GM19438 (cell line): ENCODE results near the gene C10orf53.
"Not testable (repeated sequence)": the region's sequence is repeated elsewhere in the genome, so short reads cannot be mapped to it uniquely, and the experiment has no call there.

Experiments used
- ATAC-seq: cut with Tn5 transposase; IDR thresholded peaks from one replicate; pipeline ENCODE4 v1.9.1; 2021; ENCODE audit warnings: low read depth; ENCODE audit not compliant: unreplicated experiment

The C10orf53 gene

DNA sequence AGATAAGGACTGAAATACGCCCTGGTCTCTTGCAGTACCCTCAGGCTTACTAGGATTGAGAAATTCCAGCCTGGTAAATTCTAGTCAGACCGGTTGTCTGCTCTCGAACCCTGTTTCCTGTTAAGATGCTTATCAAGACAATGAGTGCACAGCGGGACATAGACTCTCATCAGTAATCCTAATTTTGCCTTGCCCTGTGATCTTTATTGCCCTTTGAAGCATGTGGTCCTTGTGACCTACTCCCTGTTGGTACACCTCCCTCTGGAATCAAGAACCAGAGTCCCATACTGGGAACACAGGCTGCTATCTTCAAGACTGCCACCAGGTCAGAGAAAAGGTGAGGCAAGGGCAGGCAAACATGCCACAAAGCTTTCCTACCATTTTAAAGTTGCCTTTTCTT lies 7.2 kb downstream of the C10orf53 start:
- ATAC-seq: no peak

DNA sequence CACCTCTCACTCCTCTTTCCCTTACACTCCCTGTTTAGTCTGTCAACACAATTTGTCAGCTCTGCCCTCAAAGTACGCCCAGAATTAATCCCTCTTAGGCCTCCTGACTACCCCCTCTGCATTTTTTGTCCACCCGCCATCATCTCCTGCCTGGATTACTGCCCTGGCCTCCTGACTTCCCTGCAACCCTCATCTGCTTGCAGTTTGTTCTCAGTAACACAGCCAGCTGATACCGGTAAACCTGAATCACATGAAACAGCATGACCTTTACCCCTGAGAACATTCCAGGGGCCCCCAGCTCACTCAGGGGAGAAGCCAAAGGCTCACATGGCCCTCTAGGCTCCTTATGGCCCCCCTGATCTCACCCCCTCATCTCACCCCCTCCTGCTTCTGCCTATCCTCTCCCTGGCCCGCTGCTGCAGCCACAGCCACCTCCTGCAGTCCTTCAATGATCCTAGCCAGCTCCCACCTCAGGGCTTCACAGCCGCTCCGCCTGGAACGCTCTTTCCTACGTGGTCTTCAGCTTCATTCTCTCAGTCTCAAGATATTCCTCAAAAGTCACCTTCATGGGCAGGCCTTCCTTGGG lies 8.9 kb downstream of the C10orf53 start:
- ATAC-seq: no peak

DNA sequence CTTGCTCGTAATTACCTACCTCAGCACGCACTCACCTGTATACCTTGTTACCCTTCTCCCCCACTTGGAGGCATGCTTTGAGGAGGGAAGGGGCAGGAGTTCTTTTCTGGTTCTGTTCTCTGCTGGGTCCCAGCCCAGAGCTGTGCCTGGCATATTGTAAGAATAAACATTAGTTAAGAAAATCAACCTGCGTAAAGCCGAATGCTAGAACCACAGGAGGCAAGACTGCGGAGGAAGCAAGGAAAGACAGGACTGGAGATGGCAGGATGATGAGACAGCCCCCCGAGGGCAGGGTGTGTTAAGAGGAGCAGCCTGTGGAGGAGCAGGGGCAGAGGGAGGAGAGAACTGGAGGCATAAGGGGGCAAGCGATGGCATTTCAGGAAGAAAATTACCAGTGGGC lies 9.5 kb downstream of the C10orf53 start:
- no peak for ATAC-seq

DNA sequence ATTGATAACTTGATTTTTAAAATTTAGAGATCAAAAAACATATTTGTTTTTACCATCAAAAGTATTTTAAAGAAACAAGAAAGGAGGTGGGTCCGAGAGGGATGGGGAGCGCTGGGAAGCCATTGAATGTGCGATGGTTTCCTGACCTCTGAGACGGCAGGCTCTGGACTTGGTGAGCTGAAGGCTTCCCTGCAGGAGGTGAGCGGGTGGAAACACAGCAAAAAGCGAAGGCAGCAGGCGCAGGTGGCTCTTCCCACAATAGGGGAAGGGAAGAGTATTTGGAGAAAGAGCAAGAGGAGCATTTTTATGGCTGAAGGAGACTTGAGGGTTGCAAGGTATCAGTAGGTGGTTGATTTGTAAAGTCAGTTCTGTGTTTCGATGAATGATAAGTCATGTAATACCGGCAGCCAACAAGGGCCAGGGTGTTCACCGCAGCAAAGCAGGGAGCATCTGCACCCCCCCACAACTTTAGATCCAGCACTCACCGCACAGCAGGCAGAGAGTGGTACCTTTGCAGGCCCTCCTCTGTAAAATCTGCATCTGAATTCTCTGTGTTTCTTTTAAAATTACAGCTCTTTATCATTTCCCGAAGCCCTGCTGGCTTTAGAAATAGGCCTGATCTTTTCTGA lies 10.5 kb downstream of the C10orf53 start:
- ATAC-seq: no peak

DNA sequence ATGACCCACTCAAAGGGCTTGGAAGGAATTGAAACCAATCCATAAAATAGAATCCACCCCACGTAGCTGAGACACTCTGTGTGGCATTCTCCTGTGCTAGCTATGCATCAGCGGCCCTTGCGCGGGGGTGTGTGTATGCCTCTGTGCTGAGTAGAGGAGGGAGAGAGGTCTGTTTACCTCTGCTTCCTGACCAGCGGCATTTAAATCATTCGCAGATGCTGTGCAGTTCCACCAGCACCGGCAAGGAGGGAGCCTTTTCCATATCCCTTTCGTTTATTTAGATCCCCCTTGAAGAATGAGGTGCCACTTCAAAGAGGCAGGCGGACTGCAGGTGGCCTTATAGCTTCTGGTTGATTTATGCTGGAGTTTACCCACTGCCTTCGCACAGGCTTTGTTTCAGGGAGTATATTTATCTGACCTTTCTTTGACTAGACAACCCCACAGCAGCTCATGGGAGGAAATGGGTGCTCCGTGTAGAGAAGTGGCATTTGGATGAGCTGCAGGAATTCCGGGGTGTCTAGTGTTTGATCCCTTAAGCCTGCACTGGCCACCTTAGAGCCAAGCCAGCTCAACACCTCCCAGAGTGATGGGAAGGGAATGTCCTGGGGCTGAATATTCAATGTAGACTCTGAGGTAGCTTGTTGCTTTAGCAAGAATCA lies 11.4 kb downstream of the C10orf53 start:
- no peak for ATAC-seq

DNA sequence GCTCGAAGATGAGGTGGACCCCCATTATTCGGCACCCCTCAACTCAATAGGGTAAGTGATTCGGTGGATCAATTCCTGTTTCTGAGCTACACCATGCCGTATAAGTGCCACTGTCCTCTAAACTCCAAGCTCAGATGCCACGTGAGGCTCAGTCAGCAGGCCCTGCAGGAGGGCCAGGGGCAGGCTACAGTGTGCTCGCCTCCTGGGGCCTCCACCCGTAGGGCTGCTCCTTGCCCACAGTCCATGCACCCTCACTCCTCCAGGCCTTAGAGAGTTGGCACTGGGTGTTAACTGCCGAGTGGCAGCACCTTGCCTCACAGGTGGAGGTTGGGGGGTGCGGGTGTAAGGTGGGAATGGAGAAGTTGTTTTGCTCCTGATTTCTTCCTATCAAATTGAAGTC lies 12.1 kb downstream of the C10orf53 start:
- no peak for ATAC-seq

DNA sequence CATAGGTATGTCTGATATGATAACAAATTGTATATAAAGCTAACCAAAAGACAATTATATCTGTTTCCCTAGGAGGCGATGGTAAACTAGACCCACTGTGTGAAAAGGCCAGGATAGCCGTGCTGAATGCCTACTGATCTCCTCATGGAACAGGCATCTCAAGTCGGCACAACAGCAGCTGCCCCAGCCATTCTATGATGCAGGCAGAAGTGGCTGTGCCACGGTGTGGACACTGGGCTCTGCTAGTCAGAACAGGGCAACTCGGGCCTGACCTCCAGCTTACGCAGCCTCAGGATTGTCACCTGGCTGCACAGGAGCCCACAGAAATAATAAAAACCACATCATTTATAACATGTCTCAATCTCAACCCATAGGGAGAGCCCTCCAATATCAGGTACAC lies 15.0 kb downstream of the C10orf53 start:
- no peak for ATAC-seq

DNA sequence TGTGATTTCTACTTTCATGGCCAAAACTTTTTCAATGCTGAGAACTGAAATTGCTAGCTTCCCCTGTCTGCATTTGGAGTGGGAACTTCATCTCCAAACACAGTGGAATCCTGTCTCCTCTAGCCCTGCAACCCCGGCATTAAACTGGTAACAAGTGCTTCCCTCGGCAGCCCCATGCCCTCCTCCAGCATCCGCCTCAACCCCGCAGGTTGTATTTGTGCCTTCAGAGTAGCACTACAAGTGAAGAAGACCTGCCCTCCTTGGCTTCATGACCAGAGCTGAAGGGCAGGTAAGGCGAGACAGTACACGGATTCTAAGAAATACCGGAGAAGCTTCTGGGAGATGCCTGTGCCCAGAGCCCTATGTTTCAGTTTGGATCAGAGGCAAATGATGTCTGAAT lies 16.9 kb downstream of the C10orf53 start:
- no peak for ATAC-seq

DNA sequence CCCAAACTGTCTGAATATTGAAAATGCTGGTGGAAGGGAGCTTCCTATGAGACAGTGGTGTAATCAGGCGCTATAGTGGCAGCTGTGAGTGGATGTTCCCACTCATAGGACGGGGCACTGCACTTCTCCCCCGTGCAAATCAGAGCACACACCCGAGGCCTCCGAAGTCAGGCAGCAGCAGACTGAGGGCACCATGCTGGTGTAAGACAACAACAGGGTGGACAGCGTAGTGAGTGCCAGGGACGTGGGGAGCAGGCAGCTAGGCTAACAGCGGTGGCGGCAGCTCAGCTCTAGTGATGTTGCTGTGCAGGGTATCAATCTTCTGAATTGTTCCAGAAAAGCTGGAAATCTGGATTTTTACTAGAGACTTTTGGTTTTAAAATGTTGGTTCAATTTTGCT lies 19.2 kb downstream of the C10orf53 start:
- no peak for ATAC-seq

DNA sequence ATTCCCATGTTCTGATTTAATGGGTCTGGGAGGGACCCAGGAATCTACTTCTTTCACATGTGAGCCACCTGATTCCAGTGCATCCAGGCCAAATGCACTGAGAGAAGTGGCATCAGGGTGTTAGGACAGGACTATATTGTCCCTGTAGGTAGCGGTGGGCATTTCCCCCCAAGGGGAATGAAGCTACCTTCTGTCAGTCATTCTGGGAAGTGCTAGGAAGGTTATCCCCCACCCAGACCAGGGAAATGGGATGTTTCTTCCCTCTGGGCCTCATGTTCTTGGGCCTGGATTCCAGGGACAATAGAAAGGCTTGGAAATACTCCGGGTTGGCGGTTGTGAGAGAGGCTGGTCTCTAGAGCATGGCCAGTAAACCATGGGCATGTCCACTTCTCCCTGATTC lies 20.8 kb downstream of the C10orf53 start:
- no peak for ATAC-seq

DNA sequence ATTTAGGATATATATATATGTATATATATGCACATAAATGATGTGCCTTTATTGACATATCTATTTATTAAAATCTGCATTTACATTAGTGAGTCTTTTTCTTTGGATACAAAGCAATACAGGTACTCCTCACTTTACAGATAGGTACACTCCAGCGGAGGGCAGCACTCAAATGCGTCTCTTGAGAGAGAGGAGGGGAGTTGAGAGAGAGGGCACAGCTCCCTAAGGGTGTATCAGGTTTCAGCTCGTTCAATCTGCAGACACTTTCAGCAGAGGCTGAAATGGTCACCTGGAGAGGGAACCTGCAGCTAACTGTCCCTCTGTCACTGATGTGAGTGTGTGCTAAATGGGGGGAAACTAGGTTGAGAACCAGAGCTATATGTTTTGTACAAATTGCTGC lies 21.5 kb downstream of the C10orf53 start:
- ATAC-seq: no peak

DNA sequence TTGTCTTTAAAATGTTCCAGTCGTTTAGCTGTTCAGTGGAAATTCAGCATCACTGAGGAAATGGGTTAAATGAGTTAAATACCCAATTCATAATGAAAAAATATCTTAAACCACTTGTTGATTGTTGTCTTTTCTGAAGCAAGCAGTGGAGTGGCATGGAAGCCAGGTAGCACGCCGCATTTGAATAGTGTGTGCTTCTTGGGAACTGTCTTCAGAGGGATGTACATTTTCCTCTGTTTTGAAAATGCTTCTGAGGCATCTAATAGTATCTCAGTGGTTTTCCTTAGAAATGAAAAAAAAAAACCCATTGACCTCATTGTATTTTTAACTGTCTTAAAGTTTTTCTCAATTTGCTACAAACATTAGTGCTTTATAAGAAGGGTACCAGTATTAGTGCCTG lies 28.1 kb downstream of the C10orf53 start:
- no peak for ATAC-seq

DNA sequence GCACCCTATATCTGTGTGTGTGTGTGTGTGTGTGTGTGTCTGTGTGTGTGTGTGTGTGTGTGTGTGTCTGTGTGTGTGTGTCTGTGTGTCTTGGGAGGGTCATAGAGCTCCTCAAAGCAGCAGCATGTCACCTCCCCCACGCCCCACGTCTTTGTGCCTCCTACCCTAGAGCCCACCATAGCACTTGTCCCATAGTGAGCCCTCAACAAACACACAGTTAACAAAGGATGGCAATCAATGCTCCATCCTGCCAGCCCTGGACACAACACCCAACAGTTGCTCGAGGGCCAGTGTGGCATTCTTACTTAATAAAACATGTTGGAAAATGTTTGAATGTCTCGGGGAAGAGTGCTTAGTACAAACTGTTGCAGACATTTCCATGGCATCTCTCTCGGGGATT lies 30.5 kb downstream of the C10orf53 start:
- no peak for ATAC-seq

DNA sequence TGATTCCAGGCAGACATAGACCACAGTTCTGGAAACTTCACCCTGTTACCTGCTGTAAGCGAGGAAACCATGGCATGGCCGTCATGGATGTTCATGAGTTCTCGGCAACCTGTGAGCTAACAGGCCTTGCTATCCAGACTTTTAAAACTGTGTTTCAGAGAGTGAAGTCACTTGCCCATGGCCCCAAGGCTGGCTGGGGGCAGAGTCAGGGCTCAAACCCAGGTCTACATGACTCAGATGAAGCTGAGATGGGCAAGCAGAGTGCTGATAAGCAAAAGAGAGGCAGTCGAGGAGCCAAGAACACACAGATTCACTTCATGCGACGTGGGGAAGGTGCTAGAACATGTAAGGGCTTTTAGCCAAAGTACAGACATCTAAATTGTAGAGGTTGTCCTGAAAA lies 31.5 kb downstream of the C10orf53 start:
- no peak for ATAC-seq

DNA sequence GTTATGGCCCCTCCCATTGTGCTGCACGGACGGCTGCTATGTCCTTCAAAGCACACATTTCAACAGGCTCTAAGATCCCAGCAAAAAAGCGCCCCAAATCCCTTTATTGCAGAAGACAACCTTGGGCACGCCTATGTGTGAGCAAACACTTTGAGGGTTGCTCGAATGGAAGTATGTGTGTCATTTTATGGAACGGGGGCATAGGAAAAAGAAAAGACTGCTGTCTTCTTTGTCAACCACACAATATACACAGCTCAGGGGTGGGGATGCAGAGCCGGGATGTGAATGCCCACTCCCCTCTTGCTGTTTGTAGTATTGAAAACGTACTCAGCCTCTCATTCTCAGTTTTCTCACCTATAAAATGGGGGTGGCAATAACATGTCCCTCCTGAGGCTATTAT lies 32.0 kb downstream of the C10orf53 start:
- ATAC-seq: no peak

DNA sequence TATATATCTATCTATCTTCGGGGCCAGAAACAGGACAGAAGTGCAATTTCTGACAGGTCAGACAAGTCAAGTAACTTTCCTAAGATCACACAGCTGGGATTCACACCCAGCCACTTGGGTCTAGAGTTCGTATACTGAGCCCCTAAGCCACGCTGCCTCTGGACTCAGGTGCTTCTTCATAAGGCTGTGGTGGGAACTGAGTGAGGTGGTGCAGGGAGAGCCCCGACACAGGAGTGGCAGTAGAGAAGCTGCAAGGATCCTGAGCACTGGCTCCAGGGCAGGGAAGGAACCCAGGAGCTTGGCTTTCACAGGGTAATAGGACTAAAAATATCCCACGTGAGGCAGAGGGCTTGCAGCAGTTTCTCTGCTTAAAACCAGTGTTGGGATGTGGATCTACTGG lies 33.8 kb downstream of the C10orf53 start:
- ATAC-seq: no peak

DNA sequence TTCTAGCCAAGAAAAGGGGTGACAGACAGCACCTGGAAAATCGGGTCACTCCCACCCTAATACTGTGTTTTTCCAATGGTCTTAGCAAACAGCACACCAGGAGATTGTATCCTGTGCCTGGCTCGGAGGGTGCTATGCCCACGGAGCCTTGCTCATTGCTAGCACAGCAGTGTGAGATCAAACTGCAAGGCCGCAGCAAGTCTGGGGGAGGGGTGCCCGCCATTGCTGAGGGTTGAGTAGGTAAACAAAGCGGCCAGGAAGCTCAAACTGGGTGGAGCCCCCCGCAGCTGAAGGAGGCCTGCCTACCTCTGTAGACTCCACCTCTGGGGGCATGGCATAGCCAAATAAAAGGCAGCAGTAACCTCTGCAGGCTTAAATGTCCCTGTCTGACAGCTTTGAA lies 35.7 kb downstream of the C10orf53 start:
- ATAC-seq: not testable (repeated sequence)

DNA sequence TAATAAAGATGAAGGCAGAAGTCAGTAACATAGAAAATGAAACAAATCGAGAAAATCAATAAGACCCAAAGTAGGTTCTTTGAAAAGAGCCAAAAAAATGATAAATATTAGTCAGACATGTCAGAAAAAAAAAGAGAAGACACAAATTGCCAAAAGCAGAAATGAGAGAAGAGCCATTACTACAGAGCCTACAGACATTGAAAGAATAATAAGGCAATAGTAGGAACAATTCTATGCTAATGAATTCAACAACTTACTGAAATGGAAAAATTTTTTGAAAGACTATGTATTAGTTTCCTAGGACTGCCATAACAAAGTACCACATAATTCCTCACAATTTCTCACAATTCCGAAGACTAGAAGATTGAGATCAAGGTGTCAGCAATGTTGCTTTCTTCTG lies 47.1 kb downstream of the C10orf53 start:
- ATAC-seq: no peak

DNA sequence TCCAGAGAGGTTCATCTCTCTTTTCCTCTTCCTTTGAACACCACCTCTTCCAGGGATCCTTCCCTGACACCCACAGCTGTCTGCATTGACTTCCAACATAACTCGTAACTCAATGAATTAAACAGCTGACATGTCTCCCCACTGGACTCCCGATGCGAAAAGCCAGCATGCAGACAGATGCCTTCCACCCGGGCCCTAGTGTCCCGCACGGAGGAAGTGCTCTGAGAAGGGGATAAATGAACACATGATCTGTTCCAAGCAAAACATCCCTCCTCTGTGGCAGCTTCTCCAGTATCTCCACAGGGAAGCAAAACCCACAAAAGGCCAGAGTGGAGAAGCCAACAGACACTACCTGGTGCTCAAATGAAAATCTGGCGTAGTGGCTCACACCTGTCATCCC lies 54.4 kb downstream of the C10orf53 start:
- no peak for ATAC-seq

DNA sequence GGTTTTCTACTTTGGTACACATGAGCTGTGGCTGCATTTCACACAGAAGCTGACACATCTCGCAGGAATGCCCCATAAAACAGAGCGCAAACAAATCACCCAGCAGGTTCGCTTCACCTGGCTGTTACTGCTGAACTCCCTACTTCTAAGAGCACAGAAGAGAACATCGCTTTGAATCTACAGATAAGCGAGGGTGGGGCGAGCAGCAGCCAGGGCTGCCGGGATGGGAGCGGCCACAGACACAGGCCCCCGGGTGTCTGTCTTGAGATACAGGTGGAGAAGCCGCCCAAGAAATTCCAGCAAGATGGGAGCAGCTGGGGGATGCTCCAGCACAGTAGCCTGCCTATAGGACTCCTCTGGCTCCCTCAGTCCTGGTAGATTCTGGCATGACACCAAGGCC lies 55.2 kb downstream of the C10orf53 start:
- no peak for ATAC-seq

DNA sequence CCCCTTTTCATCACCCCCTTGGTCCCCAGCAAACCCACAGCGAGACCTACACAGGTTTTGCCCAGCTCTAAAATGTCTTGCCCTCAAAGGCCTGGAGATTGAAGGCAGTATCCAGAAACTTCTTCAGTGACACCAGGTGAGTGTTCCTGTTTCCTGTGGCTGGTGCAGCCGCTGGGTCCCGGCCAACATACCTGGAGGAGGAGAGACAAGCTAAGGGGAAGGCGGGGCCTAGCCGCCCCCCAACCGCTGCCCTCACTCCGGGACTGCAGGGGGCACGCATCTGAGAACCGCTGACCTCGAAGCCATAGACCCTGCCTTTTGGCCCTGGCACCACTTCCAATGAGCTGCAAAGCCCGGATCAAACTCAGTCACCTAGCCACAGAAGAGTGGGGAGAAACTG lies 55.7 kb downstream of the C10orf53 start:
- ATAC-seq: no peak

DNA sequence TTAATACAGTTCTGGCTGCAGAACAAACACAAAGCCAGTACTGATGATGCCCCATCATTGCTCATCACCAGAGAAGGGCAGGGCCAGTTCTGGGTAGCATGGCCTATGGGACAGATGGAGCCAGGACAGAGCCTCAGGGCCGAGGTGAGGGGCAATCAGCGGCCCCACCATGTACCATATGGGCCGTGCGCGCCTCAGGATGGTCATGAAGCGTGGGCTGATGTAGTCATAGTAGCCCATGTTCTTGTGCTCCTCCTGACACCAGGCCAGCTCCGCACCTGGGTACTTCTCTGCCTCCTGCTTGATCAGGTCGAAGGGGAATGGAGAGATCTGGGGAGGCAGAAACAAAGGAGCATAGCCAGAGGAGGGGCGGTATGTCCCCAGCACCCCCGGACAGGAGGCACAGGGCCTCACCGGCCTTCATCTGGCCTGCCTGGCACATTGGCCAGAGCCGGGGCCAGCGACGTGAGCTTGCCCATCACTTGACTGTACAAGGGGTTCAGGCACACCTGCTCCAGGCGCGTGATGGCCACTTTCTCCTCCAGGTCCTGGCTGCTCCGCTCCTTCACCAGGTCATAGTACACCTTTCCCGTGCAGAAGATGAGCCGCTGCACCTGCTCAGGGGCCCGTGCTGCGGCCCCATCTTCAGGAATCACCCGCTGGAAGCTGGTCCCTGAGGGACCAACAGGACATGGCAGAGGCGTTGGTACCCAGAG lies 56.6 kb downstream of the C10orf53 start:
- no peak for ATAC-seq
